SU-DHL-6 (cell line): ENCODE results near the gene CWC27.

ENCODE experiments used
- H2AFZ ChIP-seq: fragments of 200-600 bp; sonication (generic); 2 replicates; pipeline ENCODE4 v1.6.1; 2014; ENCODE audit warnings: low read depth, mild to moderate bottlenecking, moderate library complexity, mixed read lengths, antibody characterized with exemption, low read length; ENCODE audit not compliant: severe bottlenecking
- H3F3A ChIP-seq: fragments of 200-600 bp; shearing (Covaris generic); 2 replicates; pipeline ENCODE4 v1.6.0; 2016; ENCODE audit warnings: antibody characterized with exemption, mild to moderate bottlenecking; ENCODE audit not compliant: insufficient read depth
- H3K27ac ChIP-seq: fragments of 200-600 bp; sonication (generic); 2 replicates; pipeline ENCODE4 v1.5.1; 2016; ENCODE audit warnings: low read depth, mild to moderate bottlenecking, low read length, moderate library complexity, mixed read lengths
- H3K27me3 ChIP-seq: fragments of 200-600 bp; sonication (generic), shearing (Covaris generic); 2 replicates; pipeline ENCODE4 v1.6.0; 2014; ENCODE audit warnings: mild to moderate bottlenecking, low read length
- H3K36me3 ChIP-seq: fragments of 200-600 bp; sonication (generic); 2 replicates; pipeline ENCODE4 v1.6.1; 2014; ENCODE audit warnings: mild to moderate bottlenecking, low read length, mixed read lengths
- H3K4me2 ChIP-seq: fragments of 300-600, 200-600 bp; shearing (Covaris generic), sonication (generic); 2 replicates; pipeline ENCODE4 v1.6.0; 2014; ENCODE audit warnings: low read length, low read depth, mild to moderate bottlenecking; ENCODE audit not compliant: poor library complexity, severe bottlenecking
- H3K4me3 ChIP-seq: fragments of 200-600 bp; sonication (generic); 2 replicates; pipeline ENCODE4 v1.5.1; 2014; ENCODE audit warnings: antibody characterized with exemption, low read length, mild to moderate bottlenecking, mixed read lengths; ENCODE audit not compliant: insufficient read depth, poor library complexity, severe bottlenecking
- H3K79me2 ChIP-seq: fragments of 200-600 bp; sonication (generic); 2 replicates; pipeline ENCODE4 v1.6.1; 2014; ENCODE audit warnings: mild to moderate bottlenecking, low read length, moderate library complexity; ENCODE audit not compliant: insufficient read depth
- H3K9ac ChIP-seq: fragments of 200-600 bp; sonication (generic); 2 replicates; pipeline ENCODE4 v1.7.0; 2014; ENCODE audit warnings: mild to moderate bottlenecking, low read length
- H3K9me2 ChIP-seq: fragments of 200-600 bp; sonication (generic); replicated peaks from 2 replicates; pipeline ENCODE4 v1.6.1; 2014; ENCODE audit warnings: low read length; ENCODE audit not compliant: insufficient read depth
- H3K9me3 ChIP-seq: fragments of 200-600 bp; sonication (generic); 2 replicates; pipeline ENCODE4 v1.6.1; 2014; ENCODE audit warnings: low read length, mixed read lengths; ENCODE audit not compliant: insufficient read depth
- H4K20me1 ChIP-seq: fragments of 200-600 bp; sonication (generic); 2 replicates; pipeline ENCODE4 v1.6.1; 2014; ENCODE audit warnings: low read depth, mild to moderate bottlenecking, antibody characterized with exemption, low read length, moderate library complexity, mixed read lengths
- EZH2phosphoT487 ChIP-seq: fragments of 200-600 bp; sonication (generic), shearing (Covaris generic); conservative IDR thresholded peaks from 2 replicates; pipeline ENCODE4 v1.6.1; 2018; ENCODE audit warnings: mild to moderate bottlenecking, antibody characterized with exemption, low read length, moderate library complexity, mixed read lengths
- TF ChIP-seq, protein P1 (sequence below): fragments of 200-600 bp; sonication (generic); IDR thresholded peaks from one replicate; pipeline ENCODE4 v1.5.1; 2017; ENCODE audit warnings: antibody characterized with exemption, mild to moderate bottlenecking, low read length, moderate library complexity; ENCODE audit not compliant: insufficient read depth, poor library complexity, severe bottlenecking

The CWC27 gene

DNA sequence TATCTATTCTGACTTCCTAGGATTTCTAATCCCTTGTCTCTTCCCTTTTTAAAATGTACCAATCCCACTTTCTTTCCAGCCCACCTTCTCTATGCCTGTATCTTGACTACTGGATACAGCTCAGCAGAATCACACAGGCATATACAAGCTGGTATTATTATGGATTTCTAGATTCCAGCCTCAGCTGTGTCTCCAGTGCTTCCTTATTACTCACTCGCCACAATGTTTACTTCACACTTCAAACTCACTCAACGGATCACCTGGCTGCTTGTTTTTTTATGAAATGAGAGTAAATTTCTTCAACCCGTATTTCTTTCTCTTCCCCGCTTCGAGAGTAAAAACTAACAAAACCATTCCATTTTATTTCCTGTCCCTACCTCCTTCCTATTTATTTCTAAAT, 38.8 kb downstream of the CWC27 start:
- no peaks in the 10 kb centered on the region for H3K9me3 ChIP-seq
- H3F3A ChIP-seq = no peaks in the 10 kb centered on the region
- H3K4me2 ChIP-seq = no peak overlapping the region
- H3K27ac ChIP-seq = no peak overlapping the region
- H3K27me3 ChIP-seq = no peaks in the 10 kb centered on the region
- no peak for TF ChIP-seq EZH2phosphoT487
- TF ChIP-seq, protein P1, sequence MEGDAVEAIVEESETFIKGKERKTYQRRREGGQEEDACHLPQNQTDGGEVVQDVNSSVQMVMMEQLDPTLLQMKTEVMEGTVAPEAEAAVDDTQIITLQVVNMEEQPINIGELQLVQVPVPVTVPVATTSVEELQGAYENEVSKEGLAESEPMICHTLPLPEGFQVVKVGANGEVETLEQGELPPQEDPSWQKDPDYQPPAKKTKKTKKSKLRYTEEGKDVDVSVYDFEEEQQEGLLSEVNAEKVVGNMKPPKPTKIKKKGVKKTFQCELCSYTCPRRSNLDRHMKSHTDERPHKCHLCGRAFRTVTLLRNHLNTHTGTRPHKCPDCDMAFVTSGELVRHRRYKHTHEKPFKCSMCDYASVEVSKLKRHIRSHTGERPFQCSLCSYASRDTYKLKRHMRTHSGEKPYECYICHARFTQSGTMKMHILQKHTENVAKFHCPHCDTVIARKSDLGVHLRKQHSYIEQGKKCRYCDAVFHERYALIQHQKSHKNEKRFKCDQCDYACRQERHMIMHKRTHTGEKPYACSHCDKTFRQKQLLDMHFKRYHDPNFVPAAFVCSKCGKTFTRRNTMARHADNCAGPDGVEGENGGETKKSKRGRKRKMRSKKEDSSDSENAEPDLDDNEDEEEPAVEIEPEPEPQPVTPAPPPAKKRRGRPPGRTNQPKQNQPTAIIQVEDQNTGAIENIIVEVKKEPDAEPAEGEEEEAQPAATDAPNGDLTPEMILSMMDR = no peak
- no peaks in the 10 kb centered on the region for H3K9me2 ChIP-seq
- peaks cover 8% of the 10 kb centered on the region; the same call in 1 of the 2 replicates for H3K36me3 ChIP-seq
- no peaks in the 10 kb centered on the region for H3K79me2 ChIP-seq
- H3K4me3 ChIP-seq = no peak overlapping the region
- no peaks in the 10 kb centered on the region for H4K20me1 ChIP-seq
- H3K9ac ChIP-seq = no peak overlapping the region
- H2AFZ ChIP-seq = no peak overlapping the region

DNA sequence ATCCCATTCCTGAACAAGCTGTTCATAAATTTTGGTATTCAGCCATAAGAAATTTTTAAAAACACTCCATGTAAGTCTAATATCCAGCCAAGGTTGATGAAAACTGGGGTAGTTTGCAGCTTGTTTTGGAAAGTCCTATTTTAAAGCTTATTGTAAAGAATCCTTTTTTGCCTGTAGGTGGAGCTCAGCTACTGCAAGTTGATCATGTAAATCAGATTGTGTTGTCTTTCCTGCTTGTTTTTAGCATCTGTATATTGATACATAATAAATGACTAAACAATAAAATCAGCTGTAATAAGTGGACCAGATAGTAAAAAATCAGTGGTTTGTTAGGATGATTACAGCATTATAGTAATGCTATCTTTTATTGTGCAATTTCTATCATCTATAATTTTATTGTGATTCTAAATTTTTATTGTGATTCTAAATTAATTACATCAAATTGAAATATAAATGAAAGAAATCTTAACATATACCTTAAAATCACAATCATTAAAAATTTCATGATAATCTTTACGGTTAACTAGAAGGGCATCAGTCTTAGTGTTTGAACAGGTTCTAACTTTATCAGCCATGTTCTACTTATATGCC, 42.4 kb downstream of the CWC27 start:
- H3K36me3 ChIP-seq = no peaks in the 10 kb centered on the region
- H3K4me2 ChIP-seq = no peak overlapping the region
- H3K9me2 ChIP-seq = no peaks in the 10 kb centered on the region
- TF ChIP-seq, protein P1 = peak; percentile 44
- TF ChIP-seq EZH2phosphoT487 = no peak
- no peak overlapping the region for H3K4me3 ChIP-seq
- no peaks in the 10 kb centered on the region for H3K9me3 ChIP-seq
- H3K79me2 ChIP-seq = no peaks in the 10 kb centered on the region
- H2AFZ ChIP-seq = no peak overlapping the region
- H3K27ac ChIP-seq = no peak overlapping the region
- no peaks in the 10 kb centered on the region for H4K20me1 ChIP-seq
- H3K27me3 ChIP-seq = no peaks in the 10 kb centered on the region
- no peaks in the 10 kb centered on the region for H3F3A ChIP-seq
- no peak overlapping the region for H3K9ac ChIP-seq

GRCh38 chr5:64814073-64814472, 45.3 kb downstream of the CWC27 start:
- Histone ChIP-seq H3K4me2 (no peak overlapping the region), H2AFZ (no peak overlapping the region), H3K79me2 (no peaks in the 10 kb centered on the region), H4K20me1 (no peaks in the 10 kb centered on the region), H3F3A (no peaks in the 10 kb centered on the region), H3K27ac (no peak overlapping the region), H3K36me3 (no peaks in the 10 kb centered on the region), H3K4me3 (no peak overlapping the region), H3K9me3 (no peaks in the 10 kb centered on the region), H3K27me3 (no peaks in the 10 kb centered on the region), H3K9ac (no peak overlapping the region), H3K9me2 (no peaks in the 10 kb centered on the region)
- no peak for TF ChIP-seq EZH2phosphoT487
- TF ChIP-seq, protein P1 = no peak
